HepG2 (cell line): ENCODE data around the gene ANXA9. TPM values are rescaled to one million over a fixed set of nuclear protein-coding genes. Genes with fewer than 3 reads are reported as not detected.

ENCODE experiments used
- ARHGAP35 ChIP-seq: sonication (generic); formaldehyde crosslinking; IDR thresholded peaks from 2 replicates; pipeline ENCODE4 v1.9.0; 2022; ENCODE audit warnings: mild to moderate bottlenecking, inconsistent platforms, moderate library complexity, missing genetic modification reagents, borderline replicate concordance
- ATF7-NPFF ChIP-seq: sonication (generic); formaldehyde crosslinking; IDR thresholded peaks from 2 replicates; pipeline ENCODE4 v1.8.1; 2023; ENCODE audit warnings: mild to moderate bottlenecking, low read depth, missing genetic modification reagents, moderate library complexity
- CHD4 ChIP-seq: fragments of 200-600 bp; sonication (generic); IDR thresholded peaks from 2 replicates; pipeline ENCODE4 v1.7.0; 2017; ENCODE audit warnings: mild to moderate bottlenecking, low read length, borderline replicate concordance
- KAT2B ChIP-seq: fragments of 150-350 bp; IDR thresholded peaks from 2 replicates; pipeline ENCODE4 v1.6.1; 2014; ENCODE audit warnings: low read depth, low read length, borderline replicate concordance
- KDM4B ChIP-seq: sonication (generic); formaldehyde crosslinking; IDR thresholded peaks from 2 replicates; pipeline ENCODE4 v1.4.0; 2020; ENCODE audit warnings: missing genetic modification reagents
- MXD1 ChIP-seq: sonication (generic); formaldehyde crosslinking; IDR thresholded peaks from 2 replicates; pipeline ENCODE4 v1.4.0; 2020; ENCODE audit warnings: mild to moderate bottlenecking, missing genetic modification reagents
- NFIC ChIP-seq: IDR thresholded peaks from 2 replicates; pipeline ENCODE4 v1.6.1; 2012; ENCODE audit warnings: mild to moderate bottlenecking, low read length, inconsistent platforms
- U2AF1 ChIP-seq: fragments of 200-400 bp; formaldehyde crosslinking; optimal IDR thresholded peaks from 2 replicates; pipeline ENCODE3; 2017; ENCODE audit warnings: mild to moderate bottlenecking, low read depth, low read length
- ZNF3 ChIP-seq: IDR thresholded peaks from 2 replicates; pipeline ENCODE4 v1.7.0; 2017; ENCODE audit warnings: inconsistent platforms
- ZNF318 ChIP-seq: sonication (generic); formaldehyde crosslinking; IDR thresholded peaks from 2 replicates; pipeline ENCODE4 v1.4.0; 2020; ENCODE audit warnings: mild to moderate bottlenecking, missing genetic modification reagents
- ZNF33B ChIP-seq: sonication (generic); formaldehyde crosslinking; IDR thresholded peaks from 2 replicates; pipeline ENCODE4 v1.5.1; 2020; ENCODE audit warnings: mild to moderate bottlenecking, missing genetic modification reagents
- ZNF460 ChIP-seq: sonication (generic); formaldehyde crosslinking; IDR thresholded peaks from 2 replicates; pipeline ENCODE4 v1.5.1; 2020; ENCODE audit warnings: missing genetic modification reagents, mild to moderate bottlenecking, borderline replicate concordance
- ZNF646 ChIP-seq: sonication (generic); formaldehyde crosslinking; IDR thresholded peaks from 2 replicates; pipeline ENCODE4 v1.9.0; 2021; ENCODE audit warnings: mild to moderate bottlenecking, missing genetic modification reagents
- ZNF773 ChIP-seq: sonication (generic); formaldehyde crosslinking; IDR thresholded peaks from 2 replicates; pipeline ENCODE4 v1.4.0; 2020; ENCODE audit warnings: missing genetic modification reagents, borderline replicate concordance
- polyA plus RNA-seq, 8 experiments: library from polyadenylated mRNA; depleted of rRNA in 3 of 8; stranded (reverse) in 7 of 8; unstranded in 1 of 8; fragments of >200 nt; fragmentation: Illumina TruSeq in 4 of 8; extraction: Trizol in 4 of 8; gene quantifications; 2 replicates each; pipeline versions ENCODE4 v1.2.1 to v1.2.3, GENCODE V29; 2011 to 2016; ENCODE audit warnings: low read depth in 4 of 8, missing spikeins in 1 of 8, mixed read lengths in 1 of 8; ENCODE audit not compliant: insufficient read depth in 1 of 8
- total RNA-seq, 5 experiments: library from RNA; depleted of rRNA; stranded (reverse); fragments of >200 nt; fragmentation: Illumina TruSeq; extraction: Trizol; gene quantifications; 2 replicates each; pipeline ENCODE4 v1.2.3, GENCODE V29; 2016; ENCODE audit warnings: low read depth in 1 of 5

ANXA9 gene
- total and polyA plus RNA-seq, 2 of the 13 experiments (the other 11 are each of a cell fraction or from before 2014, with no cell fraction given) = 13.3 to 23.9 TPM

- no peak for TF ChIP-seq ATF7-NPFF (CRISPR knock-in tag)
- TF ChIP-seq U2AF1 = no peak
- no peak; the same call in 1 of the 2 replicates for TF ChIP-seq ZNF33B (CRISPR knock-in tag)
- no peak for TF ChIP-seq ZNF773 (CRISPR knock-in tag)
- TF ChIP-seq MXD1 (CRISPR knock-in tag) = no peak
- TF ChIP-seq CHD4 = peak; percentile 71; the same call in 1 of the 2 replicates
- TF ChIP-seq ZNF318 (CRISPR knock-in tag) = no peak
- TF ChIP-seq KDM4B = no peak
- peak; percentile 19 for TF ChIP-seq NFIC
- no peak for TF ChIP-seq ZNF460
- no peak for TF ChIP-seq ZNF3 (CRISPR knock-in tag)
- TF ChIP-seq ARHGAP35 (CRISPR knock-in tag) = no peak
- TF ChIP-seq ZNF646 = no peak
- TF ChIP-seq KAT2B = no peak
These were observed 10.3 kb upstream of the ANXA9 start (continued) for GRCh38 chr1:150971583-150972416.
